Measurements from ENCODE around the gene LHX2.

LHX2 gene

DNA sequence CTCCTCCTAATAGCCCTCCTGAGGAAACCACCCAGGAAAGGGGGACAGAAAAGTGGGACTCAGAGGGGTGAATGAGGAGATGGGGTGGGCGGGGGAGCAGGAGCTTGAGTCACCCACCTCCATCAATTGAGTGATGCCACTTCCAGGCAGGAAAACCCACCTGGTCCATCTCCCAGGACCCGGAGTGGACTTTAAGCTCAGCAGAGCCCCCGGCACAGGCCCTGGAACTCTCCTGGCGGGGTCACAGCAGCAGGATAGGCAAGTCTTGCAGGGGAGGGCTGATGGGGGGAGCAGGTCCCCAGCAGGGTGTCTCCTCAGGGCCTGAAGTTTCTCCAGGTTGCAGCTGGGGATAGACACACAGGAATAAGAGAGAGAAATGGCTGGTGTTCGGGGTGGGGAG, 40.8 kb downstream of the LHX2 start:
- H3K79me2 ChIP-seq (ENCODE audit: insufficient read depth, low read depth): no peaks in the 10 kb centered on the region
- TF ChIP-seq, protein P1, sequence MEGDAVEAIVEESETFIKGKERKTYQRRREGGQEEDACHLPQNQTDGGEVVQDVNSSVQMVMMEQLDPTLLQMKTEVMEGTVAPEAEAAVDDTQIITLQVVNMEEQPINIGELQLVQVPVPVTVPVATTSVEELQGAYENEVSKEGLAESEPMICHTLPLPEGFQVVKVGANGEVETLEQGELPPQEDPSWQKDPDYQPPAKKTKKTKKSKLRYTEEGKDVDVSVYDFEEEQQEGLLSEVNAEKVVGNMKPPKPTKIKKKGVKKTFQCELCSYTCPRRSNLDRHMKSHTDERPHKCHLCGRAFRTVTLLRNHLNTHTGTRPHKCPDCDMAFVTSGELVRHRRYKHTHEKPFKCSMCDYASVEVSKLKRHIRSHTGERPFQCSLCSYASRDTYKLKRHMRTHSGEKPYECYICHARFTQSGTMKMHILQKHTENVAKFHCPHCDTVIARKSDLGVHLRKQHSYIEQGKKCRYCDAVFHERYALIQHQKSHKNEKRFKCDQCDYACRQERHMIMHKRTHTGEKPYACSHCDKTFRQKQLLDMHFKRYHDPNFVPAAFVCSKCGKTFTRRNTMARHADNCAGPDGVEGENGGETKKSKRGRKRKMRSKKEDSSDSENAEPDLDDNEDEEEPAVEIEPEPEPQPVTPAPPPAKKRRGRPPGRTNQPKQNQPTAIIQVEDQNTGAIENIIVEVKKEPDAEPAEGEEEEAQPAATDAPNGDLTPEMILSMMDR (conservative IDR thresholded peaks at IDR 0.05; ENCODE audit: low read depth, low read length): no peak
- no peak overlapping the region for H2AFZ ChIP-seq (ENCODE audit: low read depth)
- H3K36me3 ChIP-seq (ENCODE audit: insufficient read depth): no peaks in the 10 kb centered on the region
- H3K27me3 ChIP-seq (ENCODE audit: insufficient read depth, low read depth): peaks cover 35% of the 10 kb centered on the region
- no peak overlapping the region for H3K9ac ChIP-seq
- no peak overlapping the region for H3K27ac ChIP-seq
- H4K20me1 ChIP-seq (ENCODE audit: insufficient read depth): no peaks in the 10 kb centered on the region
- H3K4me3 ChIP-seq (IDR thresholded peaks at IDR 0.05; ENCODE audit: insufficient read depth, low read depth, low read length): no peak overlapping the region
- H3K4me2 ChIP-seq: no peak overlapping the region
- H3K4me1 ChIP-seq (ENCODE audit: low read depth, poor library complexity, severe bottlenecking): peaks cover 20% of the 10 kb centered on the region

DNA sequence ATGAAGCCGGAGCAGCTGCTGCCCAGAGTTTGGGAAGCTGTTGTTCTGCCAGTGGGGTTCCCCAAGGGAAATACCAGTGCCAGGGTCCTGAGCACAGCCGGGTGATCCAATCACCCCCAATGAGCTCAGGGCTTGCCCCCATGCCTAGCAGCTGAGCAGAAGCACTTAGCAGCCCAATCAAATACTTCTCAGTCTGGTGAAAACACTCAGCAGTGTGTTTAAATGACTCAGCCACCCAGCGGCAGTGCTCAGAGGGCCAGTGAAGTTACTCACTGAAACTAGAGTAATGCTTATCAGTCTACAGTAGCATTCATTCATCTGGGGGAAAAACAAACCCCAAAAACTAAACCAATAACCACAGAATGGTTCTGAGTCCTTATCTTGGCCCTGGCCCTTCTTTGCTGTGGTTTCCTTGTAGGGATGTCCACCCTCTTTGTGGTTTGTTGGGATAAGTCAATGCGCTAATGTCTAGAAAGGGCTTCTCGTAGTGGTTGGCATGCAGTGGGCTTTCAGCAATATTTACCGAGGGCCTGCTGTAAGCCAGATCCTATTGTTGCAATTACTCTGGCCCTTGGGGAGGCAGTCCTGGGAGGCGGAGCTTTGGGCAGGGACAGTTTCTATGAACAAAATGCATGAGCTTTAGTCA, 43.1 kb downstream of the LHX2 start:
- Histone ChIP-seq H3K36me3 (ENCODE audit: insufficient read depth) (no peaks in the 10 kb centered on the region), H3K9ac (no peak overlapping the region), H3K27me3 (ENCODE audit: insufficient read depth, low read depth) (peaks cover 52% of the 10 kb centered on the region), H4K20me1 (ENCODE audit: insufficient read depth) (no peaks in the 10 kb centered on the region), H3K4me2 (peak overlapping the region; percentile 16), H3K4me1 (ENCODE audit: low read depth, poor library complexity, severe bottlenecking) (peaks cover 20% of the 10 kb centered on the region), H3K4me3 (IDR thresholded peaks at IDR 0.05; ENCODE audit: insufficient read depth, low read depth, low read length) (no peak overlapping the region), H2AFZ (ENCODE audit: low read depth) (no peak overlapping the region), H3K27ac (no peak overlapping the region), H3K79me2 (ENCODE audit: insufficient read depth, low read depth) (no peaks in the 10 kb centered on the region)
- TF ChIP-seq, protein P1 (conservative IDR thresholded peaks at IDR 0.05; ENCODE audit: low read depth, low read length): no peak

DNA sequence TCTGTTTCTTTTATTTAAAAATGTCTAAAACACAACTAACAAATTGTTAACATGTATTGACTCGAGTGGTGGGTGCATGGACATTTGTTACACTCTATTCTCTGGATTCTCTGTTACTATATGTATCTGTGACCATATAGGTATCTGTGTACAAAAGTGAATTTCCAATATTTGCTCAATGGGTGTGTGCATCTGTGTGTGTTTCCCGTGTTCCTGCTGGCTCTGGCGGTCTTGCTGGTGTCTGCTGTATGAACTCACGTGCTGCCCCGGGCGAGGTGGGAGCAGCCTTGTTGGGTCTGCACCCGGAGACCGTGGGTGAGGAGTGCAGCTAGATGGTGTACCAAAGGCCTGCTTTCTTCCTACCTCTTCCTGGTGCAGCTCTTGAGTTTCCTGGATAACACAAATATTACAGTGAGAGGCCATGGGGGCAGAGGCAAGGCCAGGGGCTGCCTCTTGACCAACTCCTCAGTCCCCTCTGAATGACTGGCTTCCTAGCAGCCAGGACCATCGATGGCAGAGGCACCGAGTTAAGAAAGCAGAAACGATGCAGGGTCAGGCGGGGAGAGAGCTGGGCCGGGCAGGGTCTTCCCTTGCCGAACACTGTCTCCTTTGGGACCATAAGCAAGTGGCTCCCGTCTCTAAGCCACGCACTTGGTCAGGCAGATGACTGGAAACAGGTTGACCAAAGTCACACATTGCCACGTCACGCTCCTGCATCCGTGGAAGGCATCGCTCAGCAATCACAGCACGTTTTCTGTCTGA, 49.5 kb downstream of the LHX2 start:
- no peaks in the 10 kb centered on the region for H3K79me2 ChIP-seq (ENCODE audit: insufficient read depth, low read depth)
- H3K4me2 ChIP-seq: no peak overlapping the region
- peaks cover 28% of the 10 kb centered on the region for H3K27me3 ChIP-seq (ENCODE audit: insufficient read depth, low read depth)
- H3K36me3 ChIP-seq (ENCODE audit: insufficient read depth): no peaks in the 10 kb centered on the region
- no peak overlapping the region for H3K9ac ChIP-seq
- no peak overlapping the region for H3K27ac ChIP-seq
- TF ChIP-seq, protein P1 (conservative IDR thresholded peaks at IDR 0.05; ENCODE audit: low read depth, low read length): no peak
- H3K4me3 ChIP-seq (IDR thresholded peaks at IDR 0.05; ENCODE audit: insufficient read depth, low read depth, low read length): no peak overlapping the region
- H3K4me1 ChIP-seq (ENCODE audit: low read depth, poor library complexity, severe bottlenecking): no peaks in the 10 kb centered on the region
- H2AFZ ChIP-seq (ENCODE audit: low read depth): no peak overlapping the region
- H4K20me1 ChIP-seq (ENCODE audit: insufficient read depth): no peaks in the 10 kb centered on the region

DNA sequence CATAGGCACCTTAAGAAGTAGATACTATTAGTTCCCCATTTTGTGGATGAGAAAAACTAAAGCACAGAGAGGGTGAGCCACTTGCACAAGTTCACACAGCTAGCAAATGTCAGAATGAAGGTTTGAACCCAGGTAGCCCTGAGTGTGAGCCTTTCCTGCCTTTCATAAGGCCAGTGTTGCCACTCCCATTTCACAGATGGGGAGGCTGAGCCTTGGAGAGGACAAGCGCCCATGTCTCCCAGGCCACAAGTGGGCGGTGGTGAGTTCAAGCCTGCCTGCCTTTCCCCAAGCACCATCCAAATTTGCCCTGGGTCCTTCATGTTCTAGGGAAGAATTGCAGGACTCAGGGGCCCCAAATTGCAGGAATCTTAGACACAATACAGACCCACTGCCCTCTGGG, 50.6 kb downstream of the LHX2 start:
- H3K36me3 ChIP-seq (ENCODE audit: insufficient read depth): no peaks in the 10 kb centered on the region
- no peak overlapping the region for H2AFZ ChIP-seq (ENCODE audit: low read depth)
- H3K4me1 ChIP-seq (ENCODE audit: low read depth, poor library complexity, severe bottlenecking): no peaks in the 10 kb centered on the region
- H3K9ac ChIP-seq: no peak overlapping the region
- H3K4me2 ChIP-seq: no peak overlapping the region
- no peaks in the 10 kb centered on the region for H3K79me2 ChIP-seq (ENCODE audit: insufficient read depth, low read depth)
- H3K27ac ChIP-seq: no peak overlapping the region
- H3K27me3 ChIP-seq (ENCODE audit: insufficient read depth, low read depth): peaks cover 19% of the 10 kb centered on the region; the same call in 1 of the 2 replicates
- no peak overlapping the region for H3K4me3 ChIP-seq (IDR thresholded peaks at IDR 0.05; ENCODE audit: insufficient read depth, low read depth, low read length)
- H4K20me1 ChIP-seq (ENCODE audit: insufficient read depth): no peaks in the 10 kb centered on the region
- TF ChIP-seq, protein P1 (conservative IDR thresholded peaks at IDR 0.05; ENCODE audit: low read depth, low read length): peak; percentile 38; the same call in 1 of the 2 replicates
